ENCODE results near the gene SPAG16.
"Not testable (repeated sequence)": the region's sequence is repeated elsewhere in the genome, so short reads cannot be mapped to it uniquely, and the experiment has no call there.

SPAG16 gene

GRCh38 chr2:213679894-213680293, 395.6 kb downstream of the SPAG16 start:
- POLR2A ChIA-PET, result no interaction called here
- DNase-seq (ENCODE audit: low read depth, low spot score), result no peak
- CTCF ChIA-PET, result no interaction called here
- TF ChIP-seq CTCF (IDR thresholded peaks at IDR 0.05; ENCODE audit: insufficient read depth, low read length, missing control alignments), result no peak
- no peak overlapping the region for H3K4me3 ChIP-seq (ENCODE audit: low read depth, low read length)

- ChIA-PET POLR2A (no interaction called here), CTCF (no interaction called here)
- H3K4me3 ChIP-seq (ENCODE audit: low read depth, low read length), result no peak overlapping the region
- no peak for TF ChIP-seq CTCF (IDR thresholded peaks at IDR 0.05; ENCODE audit: insufficient read depth, low read length, missing control alignments)
- no peak for DNase-seq (ENCODE audit: low read depth, low spot score)
These were observed 398.0 kb downstream of the SPAG16 start for GRCh38 chr2:213682276-213682675.

GRCh38 chr2:213688133-213688532, 403.9 kb downstream of the SPAG16 start:
- no peak overlapping the region for H3K4me3 ChIP-seq (ENCODE audit: low read depth, low read length)
- ChIA-PET CTCF (no interaction called here), POLR2A (no interaction called here)
- DNase-seq (ENCODE audit: low read depth, low spot score), result no peak
- no peak for TF ChIP-seq CTCF (IDR thresholded peaks at IDR 0.05; ENCODE audit: insufficient read depth, low read length, missing control alignments)

- DNase-seq (ENCODE audit: low read depth, low spot score); H3K4me3 ChIP-seq (ENCODE audit: low read depth, low read length); CTCF ChIA-PET; POLR2A ChIA-PET: not testable (repeated sequence)
These were observed 404.6 kb downstream of the SPAG16 start for GRCh38 chr2:213688825-213689224.

GRCh38 chr2:213689585-213689984, 405.3 kb downstream of the SPAG16 start:
- no peak for DNase-seq (ENCODE audit: low read depth, low spot score)
- CTCF ChIA-PET, result no interaction called here
- TF ChIP-seq CTCF (IDR thresholded peaks at IDR 0.05; ENCODE audit: insufficient read depth, low read length, missing control alignments), result no peak
- POLR2A ChIA-PET, result no interaction called here
- H3K4me3 ChIP-seq (ENCODE audit: low read depth, low read length), result no peak overlapping the region

GRCh38 chr2:213691351-213691750, 407.1 kb downstream of the SPAG16 start:
- no peak for TF ChIP-seq CTCF (IDR thresholded peaks at IDR 0.05; ENCODE audit: insufficient read depth, low read length, missing control alignments)
- H3K4me3 ChIP-seq (ENCODE audit: low read depth, low read length), result no peak overlapping the region
- ChIA-PET POLR2A (no interaction called here), CTCF (no interaction called here)
- DNase-seq (ENCODE audit: low read depth, low spot score), result no peak

- ChIA-PET CTCF (no interaction called here), POLR2A (no interaction called here)
- no peak overlapping the region for H3K4me3 ChIP-seq (ENCODE audit: low read depth, low read length)
These were observed 412.2 kb downstream of the SPAG16 start for GRCh38 chr2:213696442-213696841.

GRCh38 chr2:213701365-213701764, 417.1 kb downstream of the SPAG16 start:
- POLR2A ChIA-PET; CTCF ChIA-PET; DNase-seq (ENCODE audit: low read depth, low spot score); H3K4me3 ChIP-seq (ENCODE audit: low read depth, low read length): not testable (repeated sequence)

More at GRCh38 chr2:213696442-213696841, 412.2 kb downstream of the SPAG16 start:
- no peak for TF ChIP-seq CTCF (IDR thresholded peaks at IDR 0.05; ENCODE audit: insufficient read depth, low read length, missing control alignments)
- DNase-seq (ENCODE audit: low read depth, low spot score), result no peak
